Measurements from ENCODE around the gene NLRP9.

DNA sequence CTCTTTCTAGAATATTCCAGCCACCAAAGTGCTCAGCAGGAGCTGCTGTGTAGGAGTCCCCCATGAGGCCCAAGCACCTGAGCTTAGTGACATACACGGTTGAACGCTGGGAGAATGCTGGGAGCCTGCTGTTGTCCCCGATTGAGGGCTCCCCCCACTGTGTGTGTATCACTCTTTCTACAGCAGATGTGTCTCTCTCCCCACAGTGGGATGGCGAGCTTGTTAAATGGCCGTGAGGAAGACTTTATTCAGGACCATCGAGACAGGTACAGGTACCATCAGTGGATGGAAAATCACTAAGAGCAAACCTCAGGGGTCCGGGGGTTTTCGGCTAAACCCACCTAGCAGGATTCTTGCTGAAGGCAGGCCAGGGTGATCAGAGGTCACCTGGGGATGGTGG, 40.5 kb downstream of the NLRP9 start:
- TF ChIP-seq, protein P1, sequence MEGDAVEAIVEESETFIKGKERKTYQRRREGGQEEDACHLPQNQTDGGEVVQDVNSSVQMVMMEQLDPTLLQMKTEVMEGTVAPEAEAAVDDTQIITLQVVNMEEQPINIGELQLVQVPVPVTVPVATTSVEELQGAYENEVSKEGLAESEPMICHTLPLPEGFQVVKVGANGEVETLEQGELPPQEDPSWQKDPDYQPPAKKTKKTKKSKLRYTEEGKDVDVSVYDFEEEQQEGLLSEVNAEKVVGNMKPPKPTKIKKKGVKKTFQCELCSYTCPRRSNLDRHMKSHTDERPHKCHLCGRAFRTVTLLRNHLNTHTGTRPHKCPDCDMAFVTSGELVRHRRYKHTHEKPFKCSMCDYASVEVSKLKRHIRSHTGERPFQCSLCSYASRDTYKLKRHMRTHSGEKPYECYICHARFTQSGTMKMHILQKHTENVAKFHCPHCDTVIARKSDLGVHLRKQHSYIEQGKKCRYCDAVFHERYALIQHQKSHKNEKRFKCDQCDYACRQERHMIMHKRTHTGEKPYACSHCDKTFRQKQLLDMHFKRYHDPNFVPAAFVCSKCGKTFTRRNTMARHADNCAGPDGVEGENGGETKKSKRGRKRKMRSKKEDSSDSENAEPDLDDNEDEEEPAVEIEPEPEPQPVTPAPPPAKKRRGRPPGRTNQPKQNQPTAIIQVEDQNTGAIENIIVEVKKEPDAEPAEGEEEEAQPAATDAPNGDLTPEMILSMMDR (IDR thresholded peaks at IDR 0.05) = no peak
- no peak for TF ChIP-seq POLR2A (IDR thresholded peaks at IDR 0.05)
- TF ChIP-seq POLR2AphosphoS5 (IDR thresholded peaks at IDR 0.05) = no peak

Measured in suprapubic skin (tissue), 4 donors.